Measurements from ENCODE around the gene ADPGK. TPM values are rescaled to one million over a fixed set of nuclear protein-coding genes. Genes with fewer than 3 reads are reported as not detected.

ADPGK gene
- total RNA-seq, 2 donors from 2014 or later: 29.8 to 36.4 TPM

- DNase-seq (ENCODE audit: low spot score): no peak
- intact Hi-C loops (cut with DNase I): loop anchor here in 1 of 2 donors (10.0 kb wide), 1 partner anchor 291 kb away; no protein-coding TSS in a partner anchor
Measured at GRCh38 chr15:72793766-72794660, 10.5 kb upstream of the ADPGK start.

GRCh38 chr15:72792431-72792830 is 8.9 kb upstream of the ADPGK start:
- intact Hi-C loops (cut with DNase I): loop anchor here in 1 of 2 donors (10.0 kb wide), 1 partner anchor 292 kb away; no protein-coding TSS in a partner anchor
- DNase-seq (ENCODE audit: low spot score): no peak

- no peak for DNase-seq (ENCODE audit: low spot score)
- intact Hi-C loops (cut with DNase I): loop anchor here in 1 of 2 donors (10.0 kb wide), 1 partner anchor 294 kb away; no protein-coding TSS in a partner anchor
Measured at GRCh38 chr15:72790302-72790910, 6.8 kb upstream of the ADPGK start.

- DNase-seq (ENCODE audit: low spot score): no peak
- intact Hi-C loops (cut with DNase I): no loop called here
Measured at GRCh38 chr15:72787526-72787925, 4.0 kb upstream of the ADPGK start.

- intact Hi-C loops (cut with DNase I): no loop called here
Measured at GRCh38 chr15:72786676-72787345, 3.3 kb upstream of the ADPGK start.

GRCh38 chr15:72786242-72786641 is 2.7 kb upstream of the ADPGK start:
- no peak for DNase-seq (ENCODE audit: low spot score)
- intact Hi-C loops (cut with DNase I): no loop called here

More at GRCh38 chr15:72786676-72787345, 3.3 kb upstream of the ADPGK start:
- no peak for DNase-seq (ENCODE audit: low spot score)

- no peak for DNase-seq (ENCODE audit: low spot score)
- intact Hi-C loops (cut with DNase I): no loop called here
Measured at GRCh38 chr15:72785841-72786240, 2.3 kb upstream of the ADPGK start.

- intact Hi-C loops (cut with DNase I): no loop called here
- DNase-seq (ENCODE audit: low spot score): no peak
Measured at GRCh38 chr15:72785432-72785831, 1.9 kb upstream of the ADPGK start.

GRCh38 chr15:72784456-72784876 is 908 bp upstream of the ADPGK start:
- intact Hi-C loops (cut with DNase I): no loop called here
- no peak for DNase-seq (ENCODE audit: low spot score)

- peak; percentile 90 for DNase-seq (ENCODE audit: low spot score)
- intact Hi-C loops (cut with DNase I): no loop called here
Measured at GRCh38 chr15:72783004-72783639, 436 bp downstream of the ADPGK start.

GRCh38 chr15:72782274-72783003 is 1.1 kb downstream of the ADPGK start:
- intact Hi-C loops (cut with DNase I): no loop called here
- DNase-seq (ENCODE audit: low spot score): no peak

- intact Hi-C loops (cut with DNase I): no loop called here
- DNase-seq (ENCODE audit: low spot score): no peak
Measured at GRCh38 chr15:72781631-72782030, 1.9 kb downstream of the ADPGK start.

- intact Hi-C loops (cut with DNase I): no loop called here
Measured at GRCh38 chr15:72778796-72779195, 4.8 kb downstream of the ADPGK start.

GRCh38 chr15:72774696-72775383 is 8.7 kb downstream of the ADPGK start:
- no peak for DNase-seq (ENCODE audit: low spot score)
- intact Hi-C loops (cut with DNase I): no loop called here

More at GRCh38 chr15:72778796-72779195, 4.8 kb downstream of the ADPGK start:
- no peak for DNase-seq (ENCODE audit: low spot score)

- intact Hi-C loops (cut with DNase I): no loop called here
- DNase-seq (ENCODE audit: low spot score): no peak
Measured at GRCh38 chr15:72771329-72771725, 12.2 kb downstream of the ADPGK start.

- intact Hi-C loops (cut with DNase I): no loop called here
- no peak for DNase-seq (ENCODE audit: low spot score)
Measured at GRCh38 chr15:72770673-72771328, 12.8 kb downstream of the ADPGK start.

- intact Hi-C loops (cut with DNase I): no loop called here
- DNase-seq (ENCODE audit: low spot score): no peak
Measured at GRCh38 chr15:72766780-72767179, 16.8 kb downstream of the ADPGK start.

GRCh38 chr15:72766025-72766424 is 17.5 kb downstream of the ADPGK start:
- intact Hi-C loops (cut with DNase I): no loop called here
- no peak for DNase-seq (ENCODE audit: low spot score)

Measured in posterior vena cava (tissue), 2 donors.